ENCODE results near the gene NR2C1. TPM values are rescaled to one million over a fixed set of nuclear protein-coding genes. Genes with fewer than 3 reads are reported as not detected.
"Not testable (repeated sequence)": the region's sequence is repeated elsewhere in the genome, so short reads cannot be mapped to it uniquely, and the experiment has no call there.

NR2C1 gene
- total RNA-seq, 2 experiments from 2014 or later = 38.4 to 46.5 TPM

DNA sequence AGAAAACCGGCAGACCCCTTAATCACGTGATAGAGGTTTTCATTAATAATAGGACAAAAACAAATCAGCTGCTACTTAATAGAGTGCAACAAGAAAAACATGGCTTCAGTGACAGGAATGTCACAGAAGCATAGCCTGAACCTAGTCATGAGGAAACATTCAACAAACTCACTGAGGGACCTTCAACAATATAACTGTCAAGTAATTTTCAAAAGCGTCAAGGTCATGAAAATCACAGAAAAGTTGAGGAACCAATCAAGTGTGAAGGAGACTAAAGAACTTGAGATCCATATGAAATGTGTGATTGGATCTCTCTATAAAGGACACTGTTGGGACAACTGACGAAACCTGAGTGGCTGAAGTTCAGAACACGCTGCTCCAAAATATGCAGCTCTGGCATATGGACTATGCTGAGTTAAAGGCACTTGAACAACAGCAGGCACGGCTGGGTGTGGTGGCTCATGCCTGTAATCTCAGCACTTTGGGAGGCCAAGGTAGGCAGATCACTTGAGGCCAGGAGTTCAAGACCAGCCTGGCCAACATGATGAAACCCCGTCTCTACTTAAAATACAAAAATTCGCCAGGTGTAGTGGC, 86.2 kb downstream of the NR2C1 start:
- Mint-ChIP-seq H3K4me3 (peak overlapping the region; percentile 68), H3K36me3 (peaks cover 28% of the 10 kb centered on the region), H3K27ac (peak overlapping the region; percentile 75), H3K27me3 (no peaks in the 10 kb centered on the region), H3K4me1 (peaks cover 45% of the 10 kb centered on the region), H3K9me3 (no peaks in the 10 kb centered on the region)
- ATAC-seq (ENCODE audit: low read depth) = no peak
- DNase-seq = no peak
- POLR2A ChIA-PET = no interaction called here

DNA sequence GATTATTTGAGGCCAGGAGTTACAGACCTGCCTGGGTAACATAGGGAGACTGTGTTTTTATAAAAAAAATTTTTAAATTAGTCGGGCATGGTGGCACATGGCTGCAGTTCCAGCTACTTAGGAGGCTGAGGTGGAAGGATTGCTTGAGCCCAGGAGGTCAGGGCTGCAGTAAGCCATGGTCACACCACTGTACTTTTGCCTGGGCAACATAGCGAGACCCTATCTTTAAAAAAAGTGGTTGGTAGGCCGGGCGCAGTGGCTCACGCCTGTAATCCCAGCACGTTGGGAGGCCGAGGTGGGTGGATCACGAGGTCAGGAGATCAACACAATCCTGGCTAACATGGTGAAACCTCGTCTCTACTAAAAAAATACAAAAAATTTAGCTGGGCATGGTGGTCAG, 88.3 kb downstream of the NR2C1 start:
- ATAC-seq (ENCODE audit: low read depth); H3K27ac Mint-ChIP-seq; H3K4me3 Mint-ChIP-seq; POLR2A ChIA-PET; H3K9me3 Mint-ChIP-seq; H3K27me3 Mint-ChIP-seq; DNase-seq: not testable (repeated sequence)
- H3K36me3 Mint-ChIP-seq = peaks cover 26% of the 10 kb centered on the region
- H3K4me1 Mint-ChIP-seq = peaks cover 45% of the 10 kb centered on the region

DNA sequence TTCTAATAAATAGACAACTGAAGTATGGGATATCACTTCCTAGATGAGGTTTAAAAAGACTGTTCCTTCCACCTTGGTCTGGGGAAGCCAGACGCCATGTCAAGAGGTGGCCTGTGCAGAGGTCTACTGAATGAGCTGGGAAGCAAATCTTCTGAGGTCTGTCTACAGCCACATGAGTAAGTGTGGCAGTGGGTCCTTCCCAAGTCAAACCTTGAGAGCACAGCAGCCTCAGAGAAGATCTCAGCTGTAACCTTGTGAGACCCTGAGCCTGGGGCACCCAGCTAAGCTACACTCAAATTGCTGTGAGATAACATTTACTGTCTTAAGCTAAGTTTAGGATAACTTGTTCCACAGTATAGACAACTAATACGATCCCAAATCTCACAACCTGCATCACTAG, 90.1 kb downstream of the NR2C1 start:
- DNase-seq (no peak), ATAC-seq (ENCODE audit: low read depth) (no peak)
- POLR2A ChIA-PET = interaction anchor here (0.5 to 1.1 kb wide), 3 partner anchors 20 to 1675 kb away, joined by 3 to 4 read pairs (median 3); partner anchors contain the start of gene NDUFA12
- Mint-ChIP-seq H3K9me3 (no peaks in the 10 kb centered on the region), H3K36me3 (peaks cover 20% of the 10 kb centered on the region), H3K27ac (no peak overlapping the region), H3K4me3 (no peak overlapping the region), H3K27me3 (no peaks in the 10 kb centered on the region), H3K4me1 (peaks cover 31% of the 10 kb centered on the region)

DNA sequence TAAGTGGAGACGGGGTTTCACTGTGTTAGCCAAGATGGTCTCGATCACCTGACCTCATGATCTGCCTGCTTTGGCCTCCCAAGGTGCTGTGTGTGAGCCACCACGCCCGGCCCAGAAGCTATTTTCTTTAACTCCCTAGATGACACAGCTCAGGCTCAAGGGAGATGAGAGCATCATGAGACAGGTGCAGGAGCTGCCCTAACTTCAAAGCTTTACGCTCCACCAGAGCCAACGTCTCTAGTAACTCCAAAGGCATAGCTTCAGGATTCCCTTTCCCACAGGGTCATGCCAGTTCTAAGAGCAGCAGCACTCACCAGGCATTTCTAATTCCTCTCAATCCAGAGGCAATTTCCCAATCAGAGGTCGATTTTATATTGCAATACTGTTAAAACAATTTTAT, 91.0 kb downstream of the NR2C1 start:
- H3K4me1 Mint-ChIP-seq = peaks cover 26% of the 10 kb centered on the region
- DNase-seq (no peak), ATAC-seq (ENCODE audit: low read depth) (no peak)
- H3K27ac Mint-ChIP-seq = no peak overlapping the region
- peaks cover 18% of the 10 kb centered on the region for H3K36me3 Mint-ChIP-seq
- no peak overlapping the region for H3K4me3 Mint-ChIP-seq
- H3K9me3 Mint-ChIP-seq = no peaks in the 10 kb centered on the region
- POLR2A ChIA-PET = interaction anchor here (1.1 kb wide), 1 partner anchor 21 kb away, joined by 3 read pairs; the partner anchor contains the start of gene NDUFA12
- no peaks in the 10 kb centered on the region for H3K27me3 Mint-ChIP-seq

DNA sequence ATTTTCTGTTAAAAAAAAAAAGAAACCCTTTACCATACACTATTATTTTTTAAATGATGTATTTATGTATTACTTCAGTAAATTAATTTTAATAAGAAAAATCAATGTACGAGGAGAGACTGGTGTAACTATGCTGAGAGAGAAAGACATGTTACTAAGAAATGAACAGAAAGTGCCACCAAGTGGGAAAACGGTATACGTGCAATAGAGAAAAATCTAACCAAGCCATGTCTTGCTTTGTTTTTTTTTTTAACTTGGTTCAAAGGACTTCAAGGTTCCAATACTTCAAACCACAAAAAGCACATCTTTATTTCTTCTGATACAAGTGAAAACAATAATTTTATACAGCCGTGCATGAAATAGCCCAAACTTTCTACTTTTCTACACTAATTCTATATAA, 92.8 kb downstream of the NR2C1 start:
- no peak for DNase-seq
- POLR2A ChIA-PET = no interaction called here
- Mint-ChIP-seq H3K36me3 (peaks cover 14% of the 10 kb centered on the region), H3K27ac (no peak overlapping the region), H3K27me3 (no peaks in the 10 kb centered on the region), H3K4me3 (no peak overlapping the region), H3K4me1 (peaks cover 18% of the 10 kb centered on the region), H3K9me3 (no peaks in the 10 kb centered on the region)
- ATAC-seq (ENCODE audit: low read depth) = no peak

DNA sequence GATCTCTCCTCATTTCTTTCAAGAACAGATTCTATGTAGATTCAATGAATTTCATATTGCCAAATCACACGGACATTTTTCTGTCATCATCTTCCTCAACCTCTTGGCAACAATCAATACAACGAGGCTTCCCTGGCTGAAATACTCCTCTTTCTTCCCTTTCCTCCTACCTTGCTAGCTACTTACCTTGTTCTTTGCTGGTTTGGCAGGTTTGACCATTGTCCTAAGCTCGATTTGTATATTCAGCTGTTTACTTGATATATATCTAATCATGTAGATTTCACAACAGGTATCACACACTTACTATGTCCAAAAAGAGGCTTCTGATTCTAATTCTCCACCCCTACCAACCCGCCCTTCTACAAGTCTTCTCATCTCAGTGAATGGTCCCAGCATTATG, 93.5 kb downstream of the NR2C1 start:
- POLR2A ChIA-PET = no interaction called here
- Mint-ChIP-seq H3K27ac (no peak overlapping the region), H3K9me3 (no peaks in the 10 kb centered on the region), H3K27me3 (no peaks in the 10 kb centered on the region), H3K36me3 (peaks cover 14% of the 10 kb centered on the region), H3K4me1 (peaks cover 18% of the 10 kb centered on the region), H3K4me3 (no peak overlapping the region)
- ATAC-seq (ENCODE audit: low read depth) (no peak), DNase-seq (no peak)

DNA sequence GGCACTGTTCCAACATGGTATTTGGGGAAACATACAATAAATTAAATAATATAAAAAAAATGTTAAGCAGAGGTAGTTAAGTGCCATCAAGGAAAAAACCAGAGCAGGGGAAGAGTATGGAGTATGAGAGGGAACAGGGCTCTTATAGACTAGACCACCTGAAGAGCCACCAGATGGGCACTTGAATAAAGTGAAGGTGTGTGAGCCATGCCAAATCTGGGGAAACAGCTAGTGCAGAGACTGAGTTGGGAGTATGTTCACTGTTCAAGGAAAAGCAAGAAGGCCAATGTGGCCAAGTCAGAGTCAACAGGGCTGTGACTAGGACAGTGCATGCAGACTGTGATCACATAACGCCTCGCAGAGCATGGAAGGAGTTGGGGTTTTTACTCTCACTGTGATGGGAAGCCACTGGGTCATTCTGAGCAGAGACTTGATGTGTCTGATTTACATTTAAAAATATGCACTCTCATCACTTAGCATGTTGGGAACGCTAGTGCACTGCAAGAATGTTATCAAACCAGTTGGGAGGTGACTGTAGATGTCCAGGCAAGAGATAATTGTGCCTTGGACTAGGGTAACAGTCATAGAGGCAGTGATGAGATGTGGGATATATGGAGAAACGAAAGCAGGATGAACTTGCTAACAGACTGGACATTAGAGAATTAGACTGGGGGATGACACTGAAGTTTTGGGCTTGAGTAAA, 95.5 kb downstream of the NR2C1 start:
- H3K36me3 Mint-ChIP-seq = peaks cover 10% of the 10 kb centered on the region
- H3K9me3 Mint-ChIP-seq = no peaks in the 10 kb centered on the region
- no peak for ATAC-seq (ENCODE audit: low read depth)
- H3K4me3 Mint-ChIP-seq = no peak overlapping the region
- H3K27me3 Mint-ChIP-seq = no peaks in the 10 kb centered on the region
- no peak overlapping the region for H3K27ac Mint-ChIP-seq
- no peak for DNase-seq
- POLR2A ChIA-PET = no interaction called here
- peaks cover 10% of the 10 kb centered on the region for H3K4me1 Mint-ChIP-seq

DNA sequence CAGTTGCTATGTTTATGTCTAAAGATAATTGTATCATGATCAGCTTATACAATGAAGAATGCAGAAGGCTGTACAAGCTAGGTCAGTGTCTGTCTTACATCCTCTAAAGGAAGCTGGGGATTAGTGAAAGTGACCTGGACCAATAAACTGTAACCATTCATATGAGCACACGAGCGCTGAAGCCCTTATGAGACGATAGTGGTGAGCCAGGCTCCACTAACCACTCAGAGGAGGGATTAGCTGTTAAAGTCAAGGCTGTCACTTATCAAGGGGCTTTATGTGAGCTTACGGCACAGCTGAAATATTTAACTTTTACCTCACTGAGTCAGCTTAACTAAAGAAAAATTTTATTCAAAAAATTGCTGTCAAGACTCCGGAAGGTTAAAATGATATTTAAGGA, 100.2 kb downstream of the NR2C1 start:
- Mint-ChIP-seq H3K4me3 (no peak overlapping the region), H3K9me3 (peaks cover 2% of the 10 kb centered on the region), H3K36me3 (peaks cover 17% of the 10 kb centered on the region), H3K27me3 (no peaks in the 10 kb centered on the region), H3K4me1 (peaks cover 1% of the 10 kb centered on the region), H3K27ac (no peak overlapping the region)
- ATAC-seq (ENCODE audit: low read depth) = no peak
- DNase-seq = no peak
- POLR2A ChIA-PET = no interaction called here

DNA sequence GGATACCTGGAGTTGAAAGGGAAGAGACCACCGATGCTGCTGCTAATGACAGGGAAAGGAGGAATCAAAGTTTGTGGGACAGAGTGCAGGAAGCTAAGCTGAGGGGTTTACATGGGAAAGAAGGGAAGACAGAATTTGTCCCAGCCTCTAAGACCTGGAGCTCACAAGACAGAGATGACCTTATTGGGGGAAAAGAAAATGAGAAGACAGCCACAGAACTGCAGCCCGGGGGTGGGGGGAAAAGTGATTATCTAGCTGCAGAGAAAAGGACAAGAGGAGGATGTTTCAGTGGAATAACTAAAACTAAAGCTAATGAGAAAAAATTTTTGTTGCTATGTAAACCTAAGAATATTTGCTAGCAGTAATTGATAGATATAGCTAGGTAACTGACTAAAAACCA, 100.6 kb downstream of the NR2C1 start:
- Mint-ChIP-seq H3K27me3 (no peaks in the 10 kb centered on the region), H3K4me1 (no peaks in the 10 kb centered on the region), H3K36me3 (peaks cover 17% of the 10 kb centered on the region), H3K9me3 (peaks cover 2% of the 10 kb centered on the region), H3K4me3 (no peak overlapping the region), H3K27ac (no peak overlapping the region)
- POLR2A ChIA-PET = no interaction called here
- ATAC-seq (ENCODE audit: low read depth) (no peak), DNase-seq (no peak)

DNA sequence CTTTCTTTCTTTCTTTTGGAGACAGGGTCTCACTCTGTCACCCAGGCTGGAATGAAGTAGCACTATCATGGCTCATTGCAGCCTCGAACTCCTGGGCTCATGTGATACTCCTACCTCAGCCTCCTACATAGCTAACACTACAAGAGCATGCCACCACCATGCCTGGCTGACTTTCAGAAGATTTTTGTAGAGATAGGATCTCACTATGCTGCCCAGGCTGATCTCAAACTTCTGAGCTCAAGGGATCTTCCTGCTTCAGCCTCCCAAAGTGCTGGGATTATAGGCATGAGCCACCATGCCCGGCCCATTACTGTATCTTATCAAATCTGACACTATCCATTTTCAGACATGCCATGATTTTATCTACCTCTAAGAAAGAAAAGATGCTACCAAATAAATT, 101.5 kb downstream of the NR2C1 start:
- ATAC-seq (ENCODE audit: low read depth) = no peak
- DNase-seq = no peak
- Mint-ChIP-seq H3K27ac (no peak overlapping the region), H3K4me3 (no peak overlapping the region), H3K27me3 (no peaks in the 10 kb centered on the region), H3K9me3 (peaks cover 2% of the 10 kb centered on the region), H3K36me3 (peaks cover 17% of the 10 kb centered on the region), H3K4me1 (no peaks in the 10 kb centered on the region)
- POLR2A ChIA-PET = interaction anchor here (0.6 kb wide), 1 partner anchor 381 kb away, joined by 3 read pairs; no protein-coding TSS in a partner anchor

DNA sequence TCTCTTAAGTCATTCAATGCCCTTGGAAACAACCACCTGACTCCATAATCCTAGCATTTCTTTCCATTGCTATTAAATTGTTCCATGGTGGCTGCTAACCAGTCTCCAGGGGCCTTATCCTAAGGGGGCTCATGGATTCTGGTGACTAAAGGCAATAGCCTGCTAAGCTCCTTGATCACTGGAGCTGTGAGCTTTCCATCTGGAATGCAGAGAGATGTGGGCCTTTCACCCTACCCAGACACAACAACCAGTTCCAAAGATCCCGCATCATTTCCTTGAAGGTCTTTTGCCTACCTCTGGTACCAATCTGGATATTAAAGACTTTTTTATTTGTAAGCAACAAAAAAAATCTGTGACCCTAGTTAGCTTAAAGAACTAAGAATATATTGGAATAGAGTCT, 102.9 kb downstream of the NR2C1 start:
- H3K4me3 Mint-ChIP-seq = no peak overlapping the region
- H3K27me3 Mint-ChIP-seq = no peaks in the 10 kb centered on the region
- peaks cover 14% of the 10 kb centered on the region for H3K36me3 Mint-ChIP-seq
- H3K27ac Mint-ChIP-seq = no peak overlapping the region
- DNase-seq = no peak
- H3K4me1 Mint-ChIP-seq = no peaks in the 10 kb centered on the region
- peaks cover 2% of the 10 kb centered on the region for H3K9me3 Mint-ChIP-seq
- no peak for ATAC-seq (ENCODE audit: low read depth)
- POLR2A ChIA-PET = no interaction called here

Other genes with a start within 250 kb of the NR2C1 start
- gene NDUFA12, start 69.9 kb downstream of the NR2C1 start, total RNA-seq = 100 to 1,000 TPM; 105 to 114 TPM
- gene FGD6, start 143.8 kb upstream of the NR2C1 start, total RNA-seq = under 1 TPM; 0.45 to 0.64 TPM
- 10 to 100 TPM; 33.7 to 37.1 TPM for gene VEZT, start 144.2 kb upstream of the NR2C1 start, total RNA-seq